Right lobe of liver (tissue), 4 donors: ENCODE data around the gene DLK2.

ENCODE experiments used
- POLR2A ChIP-seq: fragments of 450-650 bp; IDR thresholded peaks from one replicate; pipeline ENCODE4 v1.6.1; 2017; ENCODE audit warnings: antibody characterized with exemption, mild to moderate bottlenecking
- TF ChIP-seq, protein P1 (sequence below), 4 donors: fragments of 200-600 bp in 3 of 4; fragments of 450-650 bp in 1 of 4; IDR thresholded peaks; one replicate each; pipeline versions ENCODE4 v1.5.1 to v1.8.0; 2016 to 2022; ENCODE audit warnings: antibody characterized with exemption in 4 of 4, mild to moderate bottlenecking in 2 of 4
- donor health status: DM: no; HTN: no; CAD: no.
- donor health status: DM: no; HTN: no; CAD: no.
- donor health status: DM: no; HTN: yes; CAD: no.

- TF ChIP-seq, protein P1, sequence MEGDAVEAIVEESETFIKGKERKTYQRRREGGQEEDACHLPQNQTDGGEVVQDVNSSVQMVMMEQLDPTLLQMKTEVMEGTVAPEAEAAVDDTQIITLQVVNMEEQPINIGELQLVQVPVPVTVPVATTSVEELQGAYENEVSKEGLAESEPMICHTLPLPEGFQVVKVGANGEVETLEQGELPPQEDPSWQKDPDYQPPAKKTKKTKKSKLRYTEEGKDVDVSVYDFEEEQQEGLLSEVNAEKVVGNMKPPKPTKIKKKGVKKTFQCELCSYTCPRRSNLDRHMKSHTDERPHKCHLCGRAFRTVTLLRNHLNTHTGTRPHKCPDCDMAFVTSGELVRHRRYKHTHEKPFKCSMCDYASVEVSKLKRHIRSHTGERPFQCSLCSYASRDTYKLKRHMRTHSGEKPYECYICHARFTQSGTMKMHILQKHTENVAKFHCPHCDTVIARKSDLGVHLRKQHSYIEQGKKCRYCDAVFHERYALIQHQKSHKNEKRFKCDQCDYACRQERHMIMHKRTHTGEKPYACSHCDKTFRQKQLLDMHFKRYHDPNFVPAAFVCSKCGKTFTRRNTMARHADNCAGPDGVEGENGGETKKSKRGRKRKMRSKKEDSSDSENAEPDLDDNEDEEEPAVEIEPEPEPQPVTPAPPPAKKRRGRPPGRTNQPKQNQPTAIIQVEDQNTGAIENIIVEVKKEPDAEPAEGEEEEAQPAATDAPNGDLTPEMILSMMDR (IDR thresholded peaks at IDR 0.05): no peak
- TF ChIP-seq POLR2A: no peak
These were observed 21.4 kb upstream of the DLK2 start for GRCh38 chr6:43476746-43477145.
